ENCODE data around the gene IMMP1L.

GRCh38 chr11:31493235-31493634 lies 16.2 kb downstream of the IMMP1L start:
- TF ChIP-seq, protein P1, sequence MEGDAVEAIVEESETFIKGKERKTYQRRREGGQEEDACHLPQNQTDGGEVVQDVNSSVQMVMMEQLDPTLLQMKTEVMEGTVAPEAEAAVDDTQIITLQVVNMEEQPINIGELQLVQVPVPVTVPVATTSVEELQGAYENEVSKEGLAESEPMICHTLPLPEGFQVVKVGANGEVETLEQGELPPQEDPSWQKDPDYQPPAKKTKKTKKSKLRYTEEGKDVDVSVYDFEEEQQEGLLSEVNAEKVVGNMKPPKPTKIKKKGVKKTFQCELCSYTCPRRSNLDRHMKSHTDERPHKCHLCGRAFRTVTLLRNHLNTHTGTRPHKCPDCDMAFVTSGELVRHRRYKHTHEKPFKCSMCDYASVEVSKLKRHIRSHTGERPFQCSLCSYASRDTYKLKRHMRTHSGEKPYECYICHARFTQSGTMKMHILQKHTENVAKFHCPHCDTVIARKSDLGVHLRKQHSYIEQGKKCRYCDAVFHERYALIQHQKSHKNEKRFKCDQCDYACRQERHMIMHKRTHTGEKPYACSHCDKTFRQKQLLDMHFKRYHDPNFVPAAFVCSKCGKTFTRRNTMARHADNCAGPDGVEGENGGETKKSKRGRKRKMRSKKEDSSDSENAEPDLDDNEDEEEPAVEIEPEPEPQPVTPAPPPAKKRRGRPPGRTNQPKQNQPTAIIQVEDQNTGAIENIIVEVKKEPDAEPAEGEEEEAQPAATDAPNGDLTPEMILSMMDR (optimal IDR thresholded peaks at IDR 0.05 in 1 of 3, IDR thresholded peaks at IDR 0.05 in 1 of 3, conservative IDR thresholded peaks at IDR 0.05 in 1 of 3; ENCODE audit: extremely low read depth in 1 of 3, insufficient read depth in 2 of 3, low read length in 3 of 3) = no peak
- TF ChIP-seq EZH2 (IDR thresholded peaks at IDR 0.05; ENCODE audit: low read length) = no peak
